ENCODE measurements around the gene KAZN. TPM values are rescaled to one million over a fixed set of nuclear protein-coding genes. Genes with fewer than 3 reads are reported as not detected.

The KAZN gene
- polyA plus RNA-seq, 1 experiment, result 5.5 TPM

GRCh38 chr1:14924455-14925331, 326.2 kb downstream of the KAZN start:
- no peak for DNase-seq (ENCODE audit: low read depth)
- ChIA-PET CTCF (interaction anchor here (0.6 to 1.4 kb wide), 3 partner anchors 42 to 104 kb away, joined by 3 to 10 read pairs (median 3); no protein-coding TSS in a partner anchor), POLR2A (no interaction called here)
- Histone ChIP-seq H3K4me3 (ENCODE audit: low read depth, low read length) (peak overlapping the region; percentile 75), H3K27me3 (ENCODE audit: control insufficient read depth, insufficient read depth, low read length) (no peaks in the 10 kb centered on the region), H3K36me3 (ENCODE audit: control insufficient read depth, insufficient read depth, low read length) (no peaks in the 10 kb centered on the region)
- TF ChIP-seq, protein P1, sequence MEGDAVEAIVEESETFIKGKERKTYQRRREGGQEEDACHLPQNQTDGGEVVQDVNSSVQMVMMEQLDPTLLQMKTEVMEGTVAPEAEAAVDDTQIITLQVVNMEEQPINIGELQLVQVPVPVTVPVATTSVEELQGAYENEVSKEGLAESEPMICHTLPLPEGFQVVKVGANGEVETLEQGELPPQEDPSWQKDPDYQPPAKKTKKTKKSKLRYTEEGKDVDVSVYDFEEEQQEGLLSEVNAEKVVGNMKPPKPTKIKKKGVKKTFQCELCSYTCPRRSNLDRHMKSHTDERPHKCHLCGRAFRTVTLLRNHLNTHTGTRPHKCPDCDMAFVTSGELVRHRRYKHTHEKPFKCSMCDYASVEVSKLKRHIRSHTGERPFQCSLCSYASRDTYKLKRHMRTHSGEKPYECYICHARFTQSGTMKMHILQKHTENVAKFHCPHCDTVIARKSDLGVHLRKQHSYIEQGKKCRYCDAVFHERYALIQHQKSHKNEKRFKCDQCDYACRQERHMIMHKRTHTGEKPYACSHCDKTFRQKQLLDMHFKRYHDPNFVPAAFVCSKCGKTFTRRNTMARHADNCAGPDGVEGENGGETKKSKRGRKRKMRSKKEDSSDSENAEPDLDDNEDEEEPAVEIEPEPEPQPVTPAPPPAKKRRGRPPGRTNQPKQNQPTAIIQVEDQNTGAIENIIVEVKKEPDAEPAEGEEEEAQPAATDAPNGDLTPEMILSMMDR (IDR thresholded peaks at IDR 0.05; ENCODE audit: insufficient read depth, low read depth, low read length), result peak; percentile 16; the same call in 1 of the 2 replicates

GRCh38 chr1:14925336-14926136, 327.1 kb downstream of the KAZN start:
- no peak for DNase-seq (ENCODE audit: low read depth)
- no peaks in the 10 kb centered on the region for H3K36me3 ChIP-seq (ENCODE audit: control insufficient read depth, insufficient read depth, low read length)
- ChIA-PET CTCF (interaction anchor here (0.6 to 2.6 kb wide), 4 partner anchors 41 to 103 kb away, joined by 3 to 16 read pairs (median 6); no protein-coding TSS in a partner anchor), POLR2A (no interaction called here)
- H3K27me3 ChIP-seq (ENCODE audit: control insufficient read depth, insufficient read depth, low read length), result no peaks in the 10 kb centered on the region
- TF ChIP-seq, protein P1 (IDR thresholded peaks at IDR 0.05; ENCODE audit: insufficient read depth, low read depth, low read length), result no peak
- peak overlapping the region; percentile 75 for H3K4me3 ChIP-seq (ENCODE audit: low read depth, low read length)

DNA sequence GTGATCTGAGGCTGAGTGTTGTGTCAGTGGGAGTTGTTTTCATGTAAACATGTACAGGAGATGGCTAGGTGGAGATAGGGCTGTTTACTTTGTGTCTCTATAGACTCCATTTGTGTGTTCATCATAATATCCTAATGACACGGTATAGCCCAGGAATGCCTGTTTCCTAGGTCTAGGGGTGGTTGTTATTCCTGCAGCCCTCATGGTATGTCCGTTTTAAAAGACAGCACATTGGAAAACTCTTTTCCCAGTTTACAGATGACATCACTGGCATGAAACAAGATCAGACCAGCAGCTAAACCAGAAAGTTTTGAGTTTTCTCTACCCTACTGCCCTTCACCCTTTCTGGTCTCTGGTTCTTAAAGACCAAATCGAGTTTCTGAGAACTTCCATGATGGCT, 327.7 kb downstream of the KAZN start:
- POLR2A ChIA-PET, result no interaction called here
- DNase-seq (ENCODE audit: low read depth), result no peak
- Histone ChIP-seq H3K4me3 (ENCODE audit: low read depth, low read length) (no peak overlapping the region), H3K27me3 (ENCODE audit: control insufficient read depth, insufficient read depth, low read length) (no peaks in the 10 kb centered on the region), H3K36me3 (ENCODE audit: control insufficient read depth, insufficient read depth, low read length) (no peaks in the 10 kb centered on the region)
- TF ChIP-seq, protein P1 (IDR thresholded peaks at IDR 0.05; ENCODE audit: insufficient read depth, low read depth, low read length), result no peak
- CTCF ChIA-PET, result interaction anchor here (1.0 to 2.6 kb wide), 3 partner anchors 10 to 103 kb away, joined by 5 to 16 read pairs (median 5); no protein-coding TSS in a partner anchor

DNA sequence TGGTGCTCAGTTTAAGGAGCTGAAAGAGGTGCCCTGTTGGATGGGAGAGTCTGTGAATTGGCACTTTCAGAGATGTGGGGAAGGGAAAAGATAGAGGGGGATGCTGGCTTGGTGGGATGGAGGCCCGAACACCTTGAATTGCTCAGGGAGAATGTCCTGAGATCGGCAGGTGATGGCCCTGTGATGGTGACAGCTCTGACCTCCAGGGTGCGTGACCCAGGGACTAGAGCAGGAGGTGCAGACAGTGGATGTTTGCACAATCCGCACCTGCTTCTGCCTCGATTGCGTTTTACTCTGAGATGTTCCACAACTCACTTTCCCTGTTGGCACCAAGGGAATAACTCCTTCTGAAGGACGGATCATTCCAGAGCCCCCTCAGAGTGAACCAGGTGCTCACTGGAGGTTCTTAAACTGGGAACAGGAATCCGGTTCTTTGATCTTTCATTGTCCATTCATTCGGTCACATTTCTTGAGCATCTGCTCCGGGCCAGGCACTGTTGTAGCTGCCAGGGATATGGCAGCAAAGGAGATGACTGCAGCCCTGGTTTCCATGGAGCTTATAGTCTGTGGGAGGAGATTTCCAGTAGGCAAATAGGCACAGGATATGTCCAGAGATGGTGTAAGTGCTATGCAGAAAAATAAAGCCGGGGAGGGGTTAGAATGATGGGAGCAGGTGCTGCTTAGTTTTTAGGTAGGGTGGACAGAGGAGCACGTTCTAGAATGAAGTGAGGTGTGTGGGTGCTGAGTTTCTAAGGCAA, 328.5 kb downstream of the KAZN start:
- POLR2A ChIA-PET, result no interaction called here
- H3K27me3 ChIP-seq (ENCODE audit: control insufficient read depth, insufficient read depth, low read length), result no peaks in the 10 kb centered on the region
- no peak for DNase-seq (ENCODE audit: low read depth)
- H3K36me3 ChIP-seq (ENCODE audit: control insufficient read depth, insufficient read depth, low read length), result no peaks in the 10 kb centered on the region
- CTCF ChIA-PET, result interaction anchor here (1.0 to 2.6 kb wide), 3 partner anchors 10 to 102 kb away, joined by 5 to 16 read pairs (median 5); no protein-coding TSS in a partner anchor
- H3K4me3 ChIP-seq (ENCODE audit: low read depth, low read length), result no peak overlapping the region
- TF ChIP-seq, protein P1 (IDR thresholded peaks at IDR 0.05; ENCODE audit: insufficient read depth, low read depth, low read length), result no peak

All from BJ (cell line).